Globus pallidus (tissue), 1 donor: Measurements from ENCODE around the gene CAPN5.

Experiments used
- DNase-seq: peaks from one replicate; pipeline ENCODE4 v3.0.0-alpha.2; 2015; ENCODE audit warnings: low spot score

Gene CAPN5

DNA sequence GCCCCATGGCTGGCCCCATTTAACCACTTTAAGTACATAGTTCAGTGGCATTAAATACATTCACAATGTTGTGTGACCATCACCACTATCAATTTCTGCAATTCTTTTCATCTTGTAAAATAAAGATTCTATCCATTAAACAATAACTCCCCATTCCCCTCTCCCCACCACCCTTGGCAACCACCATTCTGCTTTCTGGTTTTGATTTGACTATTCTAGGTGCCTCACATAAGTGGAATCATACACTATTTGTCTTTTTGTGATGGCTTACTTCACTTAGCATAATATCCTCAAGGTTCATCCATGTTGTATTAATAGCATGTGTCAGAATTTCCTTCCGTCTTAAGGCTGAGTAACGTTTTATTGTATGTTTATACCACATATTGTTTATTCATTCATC, 68.3 kb downstream of the CAPN5 start:
- no peak for DNase-seq

DNA sequence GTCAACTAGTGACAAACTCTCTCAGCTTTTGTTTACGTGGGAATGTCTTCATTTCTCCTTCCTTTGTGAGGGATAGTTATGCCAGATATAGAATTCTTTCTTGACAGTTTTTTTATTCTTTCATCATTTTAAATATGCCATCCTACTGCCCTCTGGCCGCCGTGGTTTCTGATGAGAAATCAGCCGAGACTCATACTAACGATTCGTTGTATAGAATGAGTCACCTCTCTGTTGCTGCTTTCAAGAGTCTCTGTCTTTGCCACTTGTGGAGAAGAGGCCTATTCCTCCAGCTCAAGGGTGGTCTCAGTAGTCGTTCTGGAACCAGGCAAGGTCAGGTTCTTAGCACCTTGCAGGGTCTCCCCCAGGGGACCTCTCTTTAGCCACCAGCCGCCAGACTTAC, 69.3 kb downstream of the CAPN5 start:
- DNase-seq, result no peak

DNA sequence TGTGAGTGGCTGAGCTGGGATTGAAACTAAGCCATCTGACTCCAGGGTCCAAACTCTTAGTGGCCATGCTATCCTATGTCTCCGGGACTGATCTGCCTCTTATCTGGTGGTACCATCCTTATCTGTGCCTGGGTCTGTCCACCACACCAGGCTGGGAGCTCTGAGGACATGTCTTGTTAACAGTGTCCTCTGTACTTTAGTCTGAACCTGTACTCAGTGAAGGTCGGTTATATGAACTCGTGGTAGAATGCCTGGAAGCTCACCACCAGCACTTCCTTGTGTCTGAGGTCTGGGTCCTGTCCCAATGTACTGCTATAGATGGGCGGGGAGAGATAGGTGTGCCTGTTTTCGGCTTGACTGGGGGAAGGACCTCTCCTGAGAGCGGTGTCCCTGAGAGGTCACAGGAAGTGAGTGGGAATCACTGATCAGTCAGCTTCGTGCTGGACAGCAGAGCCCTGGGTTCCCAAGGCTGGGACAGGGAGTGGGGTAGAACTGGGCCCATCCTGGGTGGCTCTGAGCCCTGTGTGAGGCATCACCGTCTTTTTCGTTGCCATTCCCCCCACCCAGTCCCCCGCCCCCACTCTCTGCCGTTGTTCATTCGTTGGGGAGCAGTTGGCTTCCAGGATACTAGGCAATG, 70.1 kb downstream of the CAPN5 start:
- no peak for DNase-seq

DNA sequence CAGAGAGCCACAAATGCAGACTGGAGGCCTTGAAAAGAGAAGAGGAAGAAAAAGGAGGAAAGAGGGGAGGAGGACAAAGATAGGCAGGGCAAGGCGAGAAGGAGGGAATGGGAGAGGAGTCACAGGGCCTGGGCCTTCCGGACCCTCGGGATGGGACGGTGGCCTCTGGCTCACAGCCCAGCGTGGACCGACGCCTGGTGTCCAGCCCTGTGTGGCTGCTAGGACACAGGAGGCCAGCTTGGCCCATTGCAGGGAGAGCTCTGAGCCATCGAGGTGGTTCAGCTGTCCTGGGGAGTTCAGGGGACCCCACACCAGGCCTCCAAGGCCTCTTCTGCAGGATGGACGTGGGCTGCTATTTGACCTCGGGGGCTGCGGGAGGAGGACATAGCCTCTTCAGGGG, 70.7 kb downstream of the CAPN5 start:
- no peak for DNase-seq

DNA sequence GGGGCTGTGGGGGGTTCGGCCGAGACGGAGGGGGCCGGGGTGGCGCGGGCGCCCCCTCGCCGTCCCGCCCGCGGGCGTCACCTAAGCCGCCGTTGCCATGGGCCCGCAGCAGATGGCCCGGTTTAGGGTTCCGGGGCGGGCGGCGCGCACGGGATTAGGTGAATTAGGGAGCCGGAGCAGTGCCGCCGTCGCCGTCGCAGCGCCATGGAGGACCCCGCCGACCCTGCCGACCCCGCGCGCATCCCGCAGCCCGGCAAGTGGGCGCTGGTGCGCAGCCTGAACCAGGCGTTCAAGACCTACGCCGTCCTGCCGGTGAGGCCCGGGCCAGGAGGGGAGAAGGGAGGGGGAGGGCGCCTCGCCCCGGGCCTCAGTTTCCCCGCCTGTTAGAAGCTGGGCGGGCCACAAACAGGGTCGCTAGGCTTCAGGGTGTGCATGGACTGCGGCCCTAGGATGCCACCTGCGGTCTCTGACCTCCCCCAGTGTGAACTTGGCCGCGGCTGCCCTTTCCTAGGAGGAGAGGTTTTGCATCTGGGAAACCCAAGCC, 71.4 kb downstream of the CAPN5 start:
- no peak for DNase-seq

DNA sequence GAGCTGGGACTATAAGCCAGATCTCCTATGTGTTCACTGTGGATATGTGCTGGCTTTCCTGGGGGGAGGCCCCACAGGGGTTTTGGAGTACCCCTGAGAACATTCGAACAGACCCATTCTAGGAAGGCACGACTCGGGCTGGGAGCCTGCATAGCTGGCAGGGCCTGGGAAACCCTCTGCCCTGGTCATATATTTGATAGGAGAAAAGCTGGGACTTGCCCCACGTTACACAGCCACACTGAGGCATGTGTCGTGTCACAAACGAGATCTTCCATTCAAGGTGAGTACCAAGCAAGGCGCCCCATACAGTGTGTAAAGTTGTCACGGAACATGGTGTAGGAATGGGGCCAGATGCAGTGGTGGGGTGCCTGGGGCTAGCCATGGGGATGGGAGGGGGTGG, 72.4 kb downstream of the CAPN5 start:
- no peak for DNase-seq

DNA sequence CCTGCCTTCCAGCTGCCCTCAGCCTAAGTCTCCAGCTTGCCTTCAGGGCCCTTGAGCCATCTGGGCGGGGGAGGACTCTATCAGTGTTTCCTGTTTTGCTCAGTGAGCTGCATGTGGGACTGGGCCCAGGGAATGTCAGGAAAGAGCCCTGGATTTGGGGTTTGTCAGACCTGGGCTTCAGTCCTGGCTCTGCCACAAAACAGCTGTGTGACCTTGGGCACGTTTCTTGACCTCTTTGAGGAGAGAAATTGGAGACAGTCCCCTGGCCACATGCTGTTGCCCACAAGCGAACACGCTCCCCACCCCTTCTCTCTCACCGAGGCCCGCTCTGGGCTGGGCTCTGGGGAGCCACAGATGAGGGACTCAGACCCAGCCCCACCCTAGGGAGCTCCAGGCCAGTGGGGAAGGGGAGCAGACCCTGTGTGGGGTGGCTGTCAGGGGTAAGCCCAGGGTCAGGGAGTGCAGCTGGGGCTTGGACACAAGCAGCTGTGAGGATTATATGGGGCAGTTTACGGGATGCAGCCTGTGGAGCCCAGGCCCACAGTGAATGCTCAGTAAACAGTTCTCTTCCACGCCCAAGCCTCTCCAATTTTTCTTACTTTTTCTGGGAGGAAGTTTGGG, 73.6 kb downstream of the CAPN5 start:
- DNase-seq, result no peak

DNA sequence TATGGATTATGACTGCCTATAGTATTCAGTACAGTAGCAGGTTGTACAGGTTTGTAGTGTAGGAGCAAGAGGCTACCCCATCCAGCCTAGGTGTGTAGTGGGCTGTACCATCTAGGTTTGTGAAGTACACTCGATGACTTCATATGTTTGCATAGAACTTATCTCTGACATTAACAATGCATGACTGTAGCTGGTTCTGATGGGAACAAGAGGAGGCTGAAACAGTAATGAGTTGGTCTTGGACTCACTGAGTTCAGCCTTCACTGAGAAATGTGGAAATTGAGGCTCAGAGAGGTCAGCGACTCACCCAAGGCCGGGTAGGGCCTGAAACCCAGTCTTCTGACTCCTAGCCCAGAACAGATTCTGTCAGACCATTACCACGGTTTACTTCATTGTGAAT, 74.3 kb downstream of the CAPN5 start:
- DNase-seq, result no peak

DNA sequence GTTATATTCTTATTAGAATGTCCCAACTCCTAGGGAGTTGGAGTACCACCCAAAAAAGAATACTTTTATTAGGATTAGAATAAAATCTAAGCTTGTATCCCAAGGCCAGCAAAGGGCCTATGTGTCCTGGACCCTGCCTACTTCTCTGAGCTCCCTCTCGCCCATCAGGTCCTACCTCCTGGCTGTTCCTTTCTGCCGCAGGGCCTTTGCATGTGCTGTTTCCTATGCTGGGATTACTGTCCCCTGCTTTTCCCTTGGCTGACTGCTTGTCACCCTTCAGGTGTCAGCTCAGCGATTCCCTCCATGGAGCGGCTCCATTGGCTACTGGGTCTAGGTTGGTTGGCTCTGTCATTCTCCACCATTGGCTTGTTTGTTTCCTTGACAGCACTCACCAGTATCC, 74.7 kb downstream of the CAPN5 start:
- DNase-seq, result no peak

DNA sequence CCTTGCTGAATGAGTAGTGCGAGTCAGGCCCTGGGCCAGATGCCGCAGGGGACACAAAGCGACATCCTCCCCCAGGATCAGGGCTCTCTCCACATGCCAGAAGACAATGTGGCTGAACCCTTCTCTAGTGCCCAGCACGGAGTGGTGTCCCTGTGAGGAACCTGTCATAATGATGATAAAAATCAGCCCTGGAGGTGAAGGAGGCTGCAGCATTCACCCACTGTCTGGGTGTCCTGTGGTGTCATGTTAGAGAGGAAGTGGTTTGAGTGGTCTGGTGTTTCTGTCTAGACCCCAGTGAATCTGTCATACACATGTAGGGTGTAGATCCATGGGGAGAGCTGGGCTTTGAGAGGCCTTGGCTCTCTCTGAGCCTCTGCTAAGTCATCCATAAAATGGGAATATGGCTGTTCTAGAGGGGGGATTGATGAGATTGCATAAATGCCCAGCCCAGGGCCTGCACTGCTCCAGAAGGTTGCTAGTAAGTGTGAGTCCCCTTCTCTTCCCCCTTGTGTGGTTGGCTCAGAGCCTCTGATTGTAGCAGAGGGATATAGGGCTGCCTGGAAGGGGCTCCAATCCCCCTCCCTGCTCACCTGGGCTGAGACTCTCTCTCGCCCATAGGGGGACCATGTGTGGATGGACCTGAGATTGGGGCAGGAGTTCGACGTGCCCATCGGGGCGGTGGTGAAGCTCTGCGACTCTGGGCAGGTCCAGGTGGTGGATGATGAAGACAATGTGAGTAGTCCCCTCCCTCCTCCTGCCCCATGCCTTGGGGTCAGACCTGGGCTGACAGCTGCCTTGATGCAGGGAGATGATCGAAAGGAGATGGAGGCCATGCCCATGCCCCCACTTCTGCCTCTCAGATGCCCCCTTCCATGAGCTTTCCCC, 75.6 kb downstream of the CAPN5 start:
- no peak for DNase-seq

DNA sequence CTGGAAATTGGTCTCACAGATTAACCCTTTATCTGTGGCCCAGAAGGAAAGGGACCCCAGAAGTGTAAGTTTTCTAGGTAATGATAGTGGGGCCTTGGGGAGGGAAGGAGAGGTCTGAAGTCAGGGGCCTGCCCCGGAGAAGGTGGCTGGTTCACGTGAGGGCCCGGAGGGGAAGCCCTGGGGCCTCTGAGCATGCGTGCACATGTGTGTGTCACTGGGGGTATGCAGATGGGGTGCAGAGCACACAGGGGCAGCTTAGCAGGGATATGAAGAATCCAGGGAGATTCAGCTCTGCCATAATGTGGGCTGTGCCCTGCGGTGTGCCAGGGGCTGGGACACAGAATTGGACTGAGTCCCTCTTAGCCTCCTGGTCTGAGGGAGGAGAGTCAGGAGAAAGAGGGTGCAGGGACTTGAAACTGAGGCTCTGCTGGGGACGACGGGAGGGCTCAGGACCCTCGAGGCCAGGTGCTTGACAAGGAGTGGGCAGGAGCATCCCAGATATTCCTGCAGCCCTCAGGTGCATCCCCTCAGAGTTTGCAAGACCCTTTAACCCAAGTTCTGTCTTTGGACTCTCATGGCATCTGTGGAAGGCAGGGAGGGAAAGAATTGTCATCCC, 76.7 kb downstream of the CAPN5 start:
- DNase-seq, result no peak

DNA sequence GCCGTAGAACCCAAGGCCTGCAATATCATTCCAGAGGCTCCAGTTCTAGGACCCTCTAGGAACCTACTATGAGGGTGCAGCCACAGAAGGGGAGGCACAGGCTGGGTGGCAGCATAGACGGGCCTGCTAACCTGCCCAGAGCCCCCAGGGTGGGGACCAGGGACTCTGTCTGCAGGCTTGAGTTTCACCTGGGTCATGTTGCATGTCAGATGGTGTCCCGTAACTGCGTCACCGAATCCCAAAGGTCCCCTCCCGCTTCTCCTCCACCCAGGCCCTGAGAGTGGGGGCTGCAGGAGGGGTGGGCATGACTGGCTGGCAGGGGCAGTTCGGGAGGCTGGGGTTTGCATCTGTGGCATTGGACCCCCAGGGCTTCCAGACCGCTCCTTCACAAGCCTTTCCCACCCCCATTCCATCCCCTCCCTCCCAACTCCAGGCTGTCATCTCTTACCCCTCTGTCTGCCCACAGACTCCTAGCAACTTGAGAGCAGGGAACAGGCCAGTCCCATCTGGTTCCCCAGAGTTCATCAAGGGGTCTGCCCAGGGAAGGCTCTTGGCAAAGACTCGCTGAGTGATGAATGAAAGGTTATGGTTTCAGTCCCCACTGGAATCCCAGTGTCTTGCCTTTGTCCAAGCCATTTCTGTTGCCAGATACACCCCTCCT, 77.6 kb downstream of the CAPN5 start:
- DNase-seq, result no peak

DNA sequence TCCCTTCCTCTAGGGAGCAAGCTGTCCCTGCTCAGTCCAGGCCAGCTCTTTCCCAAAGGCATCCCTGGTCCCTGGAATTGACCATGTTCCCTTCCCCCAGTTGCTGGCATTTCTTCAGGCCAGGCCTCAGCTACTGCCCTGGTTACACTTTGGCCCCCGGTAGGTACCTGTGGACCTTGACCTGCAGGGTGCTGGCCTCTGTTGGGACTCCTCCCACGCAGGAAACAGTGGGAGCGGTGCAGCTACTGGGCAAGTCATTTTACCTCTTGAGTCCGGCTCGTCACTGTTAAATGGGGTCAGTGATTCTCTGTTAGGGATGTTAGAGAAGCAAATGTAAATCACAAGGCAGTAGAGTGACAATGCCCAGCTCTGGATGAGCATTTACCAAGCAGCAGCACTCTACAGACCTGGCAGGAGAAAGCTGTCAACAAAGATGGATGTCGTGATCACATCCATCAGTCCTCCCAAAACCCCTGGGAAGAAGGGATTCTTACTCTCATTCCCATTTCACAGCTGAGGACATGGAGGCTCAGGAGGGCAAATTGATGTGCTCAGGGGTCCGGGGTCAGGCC, 78.2 kb downstream of the CAPN5 start:
- DNase-seq, result no peak

DNA sequence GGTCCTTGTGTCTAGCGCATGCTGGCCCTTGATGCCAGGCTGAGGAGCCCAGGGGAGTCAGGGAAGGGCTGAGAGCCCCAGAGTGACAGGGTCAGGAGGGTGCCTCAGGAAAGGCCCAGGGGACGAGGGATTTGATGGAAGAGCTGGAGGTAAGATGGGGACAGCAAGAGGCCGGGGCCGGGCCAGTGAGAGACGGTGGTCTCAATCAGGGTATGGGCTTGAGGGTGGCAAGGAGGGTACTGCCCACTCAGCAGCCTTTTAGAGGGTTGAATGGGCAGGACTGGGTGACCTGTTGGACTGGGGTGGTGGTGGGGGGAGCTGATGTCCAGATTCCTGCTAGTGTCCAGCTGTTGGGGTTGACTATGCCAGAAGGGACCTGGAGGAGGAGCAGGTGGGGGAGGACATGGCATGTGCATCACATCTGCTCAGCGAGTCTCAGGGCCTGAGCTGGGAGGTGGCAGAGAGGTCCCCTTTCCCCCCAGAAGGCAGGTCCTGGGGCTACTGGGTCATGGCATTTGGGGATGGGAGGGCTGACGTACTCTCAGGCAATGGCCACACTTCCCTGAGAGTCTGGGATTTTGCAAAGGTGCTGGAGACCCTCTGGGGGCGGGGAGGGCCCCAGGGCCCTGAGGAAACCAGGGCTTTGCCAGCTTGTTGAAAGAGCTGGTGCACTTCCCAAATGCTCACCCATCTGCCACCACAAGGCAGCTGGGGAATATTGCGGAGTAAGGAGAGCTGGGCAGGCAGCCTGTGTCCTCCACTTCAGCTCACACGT, 79.7 kb downstream of the CAPN5 start:
- no peak for DNase-seq

DNA sequence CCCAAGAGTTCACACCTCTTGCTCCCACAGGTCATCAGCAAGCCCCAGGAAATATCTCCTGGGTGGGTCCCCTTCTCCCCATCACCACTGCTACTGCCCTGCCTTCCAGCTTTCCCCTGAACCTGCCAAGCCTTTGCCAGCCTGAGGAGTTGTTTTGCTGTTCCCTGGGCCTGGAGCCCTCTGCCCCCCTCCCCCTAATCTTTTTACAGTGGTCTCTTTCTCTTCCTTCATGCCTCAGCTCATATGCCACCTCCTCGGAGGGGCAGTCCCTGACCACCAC, 80.2 kb downstream of the CAPN5 start:
- no peak for DNase-seq

DNA sequence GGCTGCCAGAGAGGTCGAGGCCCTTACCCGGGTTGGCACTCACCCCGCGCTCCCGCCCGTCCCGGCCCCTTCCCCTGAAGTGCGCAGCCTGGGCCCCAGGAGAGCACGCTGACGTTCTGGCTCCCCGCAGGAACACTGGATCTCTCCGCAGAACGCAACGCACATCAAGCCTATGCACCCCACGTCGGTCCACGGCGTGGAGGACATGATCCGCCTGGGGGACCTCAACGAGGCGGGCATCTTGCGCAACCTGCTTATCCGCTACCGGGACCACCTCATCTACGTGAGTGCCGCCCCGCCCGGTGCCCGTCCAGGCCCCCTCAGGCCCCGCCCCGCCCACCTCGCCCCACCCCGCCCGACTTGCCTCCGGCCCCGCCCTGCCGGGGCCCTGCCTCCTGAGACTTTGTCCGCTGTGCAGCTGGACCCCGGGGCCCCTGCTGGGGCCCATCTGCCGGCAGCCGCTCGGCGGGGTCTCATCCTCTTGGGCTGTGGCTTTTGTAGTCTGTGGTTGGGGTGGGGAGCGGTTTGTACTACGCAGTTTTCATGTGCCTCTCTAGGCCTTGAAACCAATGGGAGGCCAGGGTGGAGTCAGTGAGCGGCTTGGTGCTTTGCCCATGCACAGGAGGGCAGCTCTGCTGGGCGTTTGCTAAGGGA, 81.0 kb downstream of the CAPN5 start:
- DNase-seq, result no peak

DNA sequence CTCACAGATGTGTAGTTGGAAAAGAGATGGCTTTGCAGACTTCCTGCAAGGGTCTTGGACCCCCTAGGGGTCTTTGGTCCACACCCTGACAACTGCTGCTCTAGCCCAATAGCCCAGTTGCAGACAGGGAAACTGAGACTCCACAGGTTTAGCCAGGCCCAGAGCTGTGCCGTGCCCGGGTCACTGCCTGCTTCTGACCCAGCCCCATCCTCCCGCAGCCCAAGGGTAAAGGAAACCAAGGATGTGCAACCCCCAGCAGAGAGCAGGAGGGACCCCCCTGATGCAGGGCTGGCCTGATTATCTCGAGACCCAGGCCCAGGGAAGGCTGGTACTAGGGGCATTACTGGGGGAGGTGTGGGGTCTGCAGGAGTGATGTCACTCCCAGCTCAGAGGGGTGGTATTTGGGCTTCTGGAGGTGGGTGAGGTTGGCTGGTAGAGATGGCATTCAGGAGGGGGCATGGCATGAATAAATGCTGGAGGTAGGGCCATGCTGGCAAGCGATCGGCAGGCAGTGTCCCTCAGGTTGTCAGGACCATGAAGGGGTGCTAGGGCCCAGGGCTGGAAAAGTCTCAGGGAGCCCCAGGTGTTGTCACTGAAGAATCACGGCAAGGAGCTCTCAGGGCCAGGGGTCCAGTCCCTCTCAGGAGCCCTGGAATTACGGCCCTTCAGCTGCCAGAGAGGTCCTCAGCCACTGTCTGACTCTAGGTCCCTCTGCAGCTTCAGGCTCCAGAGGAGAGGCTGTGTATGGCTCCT, 82.4 kb downstream of the CAPN5 start:
- DNase-seq, result no peak

DNA sequence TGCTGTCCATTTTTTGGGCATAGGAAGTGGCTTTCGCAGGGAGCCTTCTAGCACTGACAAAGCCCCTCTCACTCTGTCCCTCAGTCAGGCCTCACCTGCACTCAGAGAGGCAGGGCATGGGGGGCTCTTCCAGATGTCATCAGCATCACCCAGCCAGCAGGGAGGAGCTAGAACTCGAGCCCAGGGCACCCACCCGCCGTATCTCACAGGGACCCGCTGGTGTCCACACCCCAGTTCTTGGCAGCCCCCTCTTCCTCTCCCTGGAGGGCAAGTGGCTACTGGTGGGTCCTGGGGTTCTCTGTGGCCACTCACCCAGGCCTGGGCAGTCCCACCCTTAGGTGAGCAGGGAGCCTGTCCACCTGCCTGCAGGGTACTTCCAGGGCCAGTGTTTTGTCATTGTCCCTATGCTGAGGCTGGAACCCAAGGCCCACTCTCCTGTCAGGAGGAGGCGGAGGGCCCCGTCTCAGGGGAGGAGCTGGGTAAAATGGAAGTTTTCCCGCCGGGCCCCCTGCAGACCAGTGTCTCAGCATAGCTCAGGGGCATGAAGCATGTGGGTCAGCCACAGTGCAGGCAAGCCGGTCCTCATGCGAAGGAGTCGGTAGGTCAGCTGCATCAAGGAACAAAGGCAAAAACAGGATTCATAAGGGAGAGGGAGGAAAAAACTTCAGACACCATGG, 83.1 kb downstream of the CAPN5 start:
- DNase-seq, result no peak

DNA sequence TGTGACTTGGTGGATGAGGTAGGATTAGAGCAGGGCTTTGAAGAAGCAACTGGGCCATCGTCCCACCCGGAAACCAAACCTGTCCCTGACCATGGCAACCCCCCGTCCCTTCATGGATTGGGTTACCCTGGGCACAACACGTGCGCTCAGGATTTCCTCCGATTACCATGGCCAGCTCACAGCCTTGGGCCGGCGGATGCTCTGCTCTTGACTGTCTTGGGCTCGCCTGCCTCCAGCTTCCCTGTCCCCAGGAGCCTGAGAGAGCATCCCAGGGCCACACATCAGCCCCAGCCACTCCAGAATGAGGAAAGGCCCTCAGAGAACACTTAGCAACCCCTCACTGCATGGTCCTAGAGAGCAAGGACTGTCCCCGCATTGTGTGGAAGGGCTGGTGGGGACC, 84.1 kb downstream of the CAPN5 start:
- DNase-seq, result no peak
